CD4-positive, alpha-beta T cell (primary cell): Measurements from ENCODE around the gene EXOC3. TPM values are rescaled to one million over a fixed set of nuclear protein-coding genes. Genes with fewer than 3 reads are reported as not detected.

ENCODE experiments used
- ATAC-seq: fragments of 200-7000 bp; cut with Tn5 transposase; one replicate; pipeline ENCODE4 v1.10.0; 2022; ENCODE audit warnings: mild to moderate bottlenecking; ENCODE audit not compliant: poor library complexity
- CTCF ChIA-PET: fragments of 350-600 bp; sonication (Branson Sonifier 250); formaldehyde crosslinking; loops from one replicate; lab custom pipeline; 2021; ENCODE audit warnings: antibody characterized with exemption, inconsistent platforms; lab: Charles Lee
- POLR2A ChIA-PET: fragments of 350-600 bp; sonication (Branson Sonifier 250); formaldehyde crosslinking; loops from one replicate; lab custom pipeline; 2021; ENCODE audit warnings: antibody characterized with exemption, inconsistent platforms; lab: Charles Lee
- DNase-seq, 14 experiments: peaks; one replicate each; pipeline ENCODE4 v3.0.0-alpha.2; 2013 to 2020; ENCODE audit warnings: mixed read lengths in 2 of 14
- H3K27ac ChIP-seq, 2 donors: one replicate each; pipeline versions ENCODE4 v1.5.1 to v1.7.0; 2013; ENCODE audit warnings: low read length in 2 of 2, low read depth in 1 of 2, mild to moderate bottlenecking in 1 of 2
- H3K27me3 ChIP-seq, 2 experiments: 1 replicate in 1 of 2; 2 replicates in 1 of 2; pipeline versions ENCODE4 v1.6.1 to v1.7.0; 2013; ENCODE audit warnings: low read length in 2 of 2, control low read depth in 1 of 2, mild to moderate bottlenecking in 1 of 2, moderate library complexity in 1 of 2; ENCODE audit not compliant: insufficient read depth in 2 of 2, control insufficient read depth in 1 of 2
- H3K36me3 ChIP-seq: one replicate; pipeline ENCODE4 v1.6.1; 2013; ENCODE audit warnings: low read length, control low read depth; ENCODE audit not compliant: insufficient read depth
- H3K4me1 ChIP-seq: one replicate; pipeline ENCODE4 v1.6.1; 2013; ENCODE audit warnings: low read length, control low read depth; ENCODE audit not compliant: insufficient read depth
- H3K4me3 ChIP-seq: one replicate; pipeline ENCODE4 v1.5.1; 2013; ENCODE audit warnings: mild to moderate bottlenecking, low read length, moderate library complexity
- H3K9me3 ChIP-seq, 2 experiments: 1 replicate in 1 of 2; 2 replicates in 1 of 2; pipeline versions ENCODE4 v1.6.1 to v1.7.0; 2013; ENCODE audit warnings: low read length in 2 of 2, mild to moderate bottlenecking in 2 of 2, control low read depth in 1 of 2, moderate library complexity in 1 of 2; ENCODE audit not compliant: control insufficient read depth in 1 of 2, insufficient read depth in 1 of 2
- H3K27ac Mint-ChIP-seq: one replicate; pipeline ENCODE4 v1.8.0; 2020; ENCODE audit warnings: mixed read lengths
- H3K27me3 Mint-ChIP-seq: one replicate; pipeline ENCODE4 v1.8.0; 2021; ENCODE audit warnings: mixed read lengths
- H3K36me3 Mint-ChIP-seq: one replicate; pipeline ENCODE4 v1.8.0; 2021; ENCODE audit warnings: low read depth, mixed read lengths
- H3K4me1 Mint-ChIP-seq: one replicate; pipeline ENCODE4 v1.8.0; 2021; ENCODE audit warnings: low read depth, mixed read lengths
- H3K4me3 Mint-ChIP-seq: one replicate; pipeline ENCODE4 v1.8.0; 2020; ENCODE audit warnings: mild to moderate bottlenecking, mixed read lengths
- H3K9me3 Mint-ChIP-seq: one replicate; pipeline ENCODE4 v1.8.0; 2020; ENCODE audit warnings: mixed read lengths
- CTCF ChIP-seq: fragments of 200-600 bp; IDR thresholded peaks from one replicate; pipeline ENCODE4 v1.8.0; 2022; ENCODE audit warnings: antibody characterized with exemption, mild to moderate bottlenecking
- intact Hi-C, 2 experiments: fragments of 100-400 bp; cut with DNase I in 1 of 2; cut with micrococcal nuclease in 1 of 2; formaldehyde crosslinking; loops; one replicate each; pipeline versions ENCODE4 v1.15.1 to v1.9.0; 2023 to 2025; cut with DNase I, micrococcal nuclease
- total RNA-seq, 174 experiments: library from RNA in 2 of 174; stranded (reverse) in 2 of 174; gene quantifications; one replicate each; pipeline ENCODE4 v1.2.3 and lab custom pipeline; 2021 to 2026

Gene EXOC3
- total RNA-seq, 2 experiments from 2014 or later, result 82.4 to 84.1 TPM

GRCh38 chr5:477247-477646 is 34.3 kb downstream of the EXOC3 start:
- no peak overlapping the region for H3K27ac Mint-ChIP-seq
- no peak overlapping the region for H3K4me3 ChIP-seq
- CTCF ChIA-PET, result no interaction called here
- H3K27me3 ChIP-seq, result peaks cover 23 to 25% of the 10 kb centered on the region in 2 experiments
- TF ChIP-seq CTCF, result no peak
- H3K27ac ChIP-seq, result no peak overlapping the region
- ATAC-seq (no peak), DNase-seq (no peak)
- peaks cover 4% of the 10 kb centered on the region for H3K4me1 Mint-ChIP-seq
- no peaks in the 10 kb centered on the region for H3K36me3 Mint-ChIP-seq
- H3K9me3 Mint-ChIP-seq, result no peaks in the 10 kb centered on the region
- H3K4me3 Mint-ChIP-seq, result peak overlapping the region; percentile 48
- POLR2A ChIA-PET, result interaction anchor here (0.8 kb wide), 1 partner anchor 32 kb away, joined by 3 read pairs; no protein-coding TSS in a partner anchor
- no peaks in the 10 kb centered on the region for H3K36me3 ChIP-seq
- H3K9me3 ChIP-seq, result peaks cover 0 to 44% of the 10 kb centered on the region in 2 experiments
- intact Hi-C loops, result no loop called here
- peaks cover 27% of the 10 kb centered on the region for H3K4me1 ChIP-seq
- H3K27me3 Mint-ChIP-seq, result peaks cover 38% of the 10 kb centered on the region

GRCh38 chr5:477871-478270 is 34.9 kb downstream of the EXOC3 start:
- no peak overlapping the region for H3K27ac ChIP-seq
- Mint-ChIP-seq H3K36me3 (no peaks in the 10 kb centered on the region), H3K27ac (no peak overlapping the region), H3K4me1 (peaks cover 4% of the 10 kb centered on the region), H3K27me3 (peaks cover 38% of the 10 kb centered on the region), H3K4me3 (no peak overlapping the region), H3K9me3 (no peaks in the 10 kb centered on the region)
- H3K36me3 ChIP-seq, result no peaks in the 10 kb centered on the region
- intact Hi-C loops, result no loop called here
- CTCF ChIA-PET, result no interaction called here
- DNase-seq (no peak), ATAC-seq (no peak)
- H3K9me3 ChIP-seq, result peaks cover 0 to 44% of the 10 kb centered on the region in 2 experiments
- POLR2A ChIA-PET, result interaction anchor here (0.8 kb wide), 1 partner anchor 32 kb away, joined by 3 read pairs; no protein-coding TSS in a partner anchor
- H3K27me3 ChIP-seq, result peaks cover 23 to 25% of the 10 kb centered on the region in 2 experiments
- no peak for TF ChIP-seq CTCF
- no peak overlapping the region for H3K4me3 ChIP-seq
- peaks cover 22% of the 10 kb centered on the region for H3K4me1 ChIP-seq

- Mint-ChIP-seq H3K4me1 (peaks cover 4% of the 10 kb centered on the region), H3K27ac (no peak overlapping the region), H3K36me3 (no peaks in the 10 kb centered on the region), H3K4me3 (no peak overlapping the region), H3K9me3 (no peaks in the 10 kb centered on the region), H3K27me3 (peaks cover 38% of the 10 kb centered on the region)
- Histone ChIP-seq H3K36me3 (no peaks in the 10 kb centered on the region), H3K27ac (no peak overlapping the region), H3K9me3 (peaks cover 0 to 44% of the 10 kb centered on the region in 2 experiments), H3K27me3 (peaks cover 24 to 28% of the 10 kb centered on the region in 2 experiments), H3K4me3 (no peak overlapping the region), H3K4me1 (peaks cover 22% of the 10 kb centered on the region)
- DNase-seq, result no peak
- intact Hi-C loops, result no loop called here
- TF ChIP-seq CTCF, result no peak
- POLR2A ChIA-PET, result no interaction called here
- CTCF ChIA-PET, result no interaction called here
- ATAC-seq, result no peak
Observed at GRCh38 chr5:478369-478981, 35.5 kb downstream of the EXOC3 start.
